IPS-18a (cell line): ENCODE data around the gene BHLHE40.
"Not testable (repeated sequence)": the region's sequence is repeated elsewhere in the genome, so short reads cannot be mapped to it uniquely, and the experiment has no call there.

Source experiments
- H3K27ac ChIP-seq: one replicate; pipeline ENCODE4 v1.5.1; 2013; ENCODE audit warnings: low read length
- H3K27me3 ChIP-seq: one replicate; pipeline ENCODE4 v1.6.1; 2013; ENCODE audit warnings: mild to moderate bottlenecking, low read length; ENCODE audit not compliant: control insufficient read depth, insufficient read depth
- H3K36me3 ChIP-seq: one replicate; pipeline ENCODE4 v1.6.1; 2013; ENCODE audit warnings: low read depth, low read length; ENCODE audit not compliant: control insufficient read depth
- H3K4me1 ChIP-seq: one replicate; pipeline ENCODE4 v1.6.1; 2013; ENCODE audit warnings: low read depth, low read length; ENCODE audit not compliant: control insufficient read depth
- H3K4me3 ChIP-seq: one replicate; pipeline ENCODE4 v1.5.1; 2013; ENCODE audit warnings: low read length
- H3K9ac ChIP-seq: one replicate; pipeline ENCODE4 v1.6.1; 2013; ENCODE audit warnings: mild to moderate bottlenecking, low read length, moderate library complexity
- H3K9me3 ChIP-seq: one replicate; pipeline ENCODE4 v1.6.1; 2013; ENCODE audit warnings: low read depth, low read length; ENCODE audit not compliant: control insufficient read depth

Gene BHLHE40

DNA sequence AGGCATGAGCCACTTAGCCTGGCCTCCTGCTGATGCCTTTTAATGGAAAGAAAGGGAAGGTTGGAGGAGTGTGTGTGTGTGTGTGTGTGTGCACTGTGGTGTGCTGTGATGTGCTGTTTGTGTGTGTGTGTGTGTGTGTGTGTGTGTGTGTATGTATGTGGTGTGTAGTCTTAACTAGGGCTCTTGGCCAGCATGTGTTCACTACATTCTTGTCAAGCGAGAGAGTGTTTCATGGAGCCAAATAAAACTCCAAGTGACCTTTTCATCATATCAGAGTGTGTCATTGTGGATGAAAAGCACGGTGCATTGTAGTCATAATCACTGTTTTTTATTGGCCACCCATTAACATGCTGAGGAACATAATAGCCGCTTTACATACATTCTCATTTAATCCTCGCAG lies 30.8 kb upstream of the BHLHE40 start:
- Histone ChIP-seq H3K36me3 (no peaks in the 10 kb centered on the region), H3K9me3 (no peaks in the 10 kb centered on the region), H3K4me1 (no peaks in the 10 kb centered on the region), H3K27ac (no peak overlapping the region), H3K27me3 (no peaks in the 10 kb centered on the region), H3K9ac (no peak overlapping the region), H3K4me3 (no peak overlapping the region)

DNA sequence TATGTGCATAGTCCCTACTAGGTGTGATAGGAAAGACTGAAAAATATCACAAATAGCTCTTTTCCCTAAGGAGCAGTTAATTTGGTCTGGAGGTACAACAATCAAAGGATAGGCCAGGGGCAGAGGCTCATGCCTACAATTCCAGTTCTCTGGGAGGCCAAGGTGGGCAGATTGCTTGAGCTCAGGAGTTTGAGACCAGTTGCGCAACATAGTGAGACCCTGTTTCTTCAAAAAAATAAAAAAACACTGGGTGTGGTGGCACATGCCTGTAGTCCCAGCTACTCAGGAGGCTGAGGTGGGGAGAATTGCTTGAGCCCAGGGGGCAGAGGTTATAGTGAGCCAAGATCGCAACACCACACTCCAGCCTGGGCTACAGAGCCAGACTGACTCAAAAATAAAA lies 30.2 kb upstream of the BHLHE40 start:
- Histone ChIP-seq H3K27ac (no peak overlapping the region), H3K4me3 (no peak overlapping the region), H3K36me3 (no peaks in the 10 kb centered on the region), H3K4me1 (no peaks in the 10 kb centered on the region), H3K27me3 (no peaks in the 10 kb centered on the region), H3K9me3 (no peaks in the 10 kb centered on the region), H3K9ac (no peak overlapping the region)

DNA sequence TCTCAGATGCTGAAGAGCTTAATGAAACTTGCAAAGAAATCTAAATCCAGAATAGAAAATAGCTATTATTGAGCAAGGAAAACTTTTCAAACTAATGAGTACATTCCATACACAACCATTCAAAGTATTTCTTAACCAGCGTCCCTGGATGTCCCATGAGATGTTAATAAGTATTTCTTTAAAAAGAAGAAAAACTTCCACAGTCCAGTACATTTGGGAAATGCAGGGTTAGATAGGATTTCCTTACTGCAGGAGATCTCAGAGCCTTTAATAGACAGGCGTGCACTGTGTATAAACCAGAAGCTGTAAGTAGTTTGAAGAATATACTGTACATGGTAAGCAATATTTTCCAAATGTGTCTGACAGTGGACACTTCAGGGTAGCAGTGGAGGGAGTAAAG lies 29.6 kb upstream of the BHLHE40 start:
- H3K36me3 ChIP-seq, result no peaks in the 10 kb centered on the region
- no peaks in the 10 kb centered on the region for H3K27me3 ChIP-seq
- H3K9me3 ChIP-seq, result no peaks in the 10 kb centered on the region
- H3K4me3 ChIP-seq, result no peak overlapping the region
- no peaks in the 10 kb centered on the region for H3K4me1 ChIP-seq
- H3K9ac ChIP-seq, result no peak overlapping the region
- no peak overlapping the region for H3K27ac ChIP-seq

DNA sequence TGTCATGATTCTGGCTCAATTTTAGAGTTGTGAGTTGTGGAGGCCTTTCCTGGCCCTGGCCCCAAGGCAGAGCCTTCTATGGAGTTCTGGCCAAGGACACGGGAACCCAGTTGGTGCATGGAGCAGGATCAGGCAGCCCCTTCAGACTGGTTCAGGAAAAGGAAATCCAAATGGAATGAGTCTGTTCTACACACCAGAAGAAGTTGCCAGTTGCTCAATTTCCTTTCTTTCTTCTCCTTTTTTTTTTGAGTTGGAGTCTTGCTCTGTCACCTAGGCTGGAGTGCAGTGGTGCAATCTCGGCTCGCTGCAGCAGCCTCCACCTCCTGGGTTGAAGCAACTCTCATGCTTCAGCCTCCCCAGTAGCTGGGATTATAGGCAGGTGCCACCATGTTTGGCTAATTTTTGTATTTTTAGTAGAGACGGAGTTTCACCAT lies 28.9 kb upstream of the BHLHE40 start:
- Histone ChIP-seq H3K27me3 (no peaks in the 10 kb centered on the region), H3K27ac (no peak overlapping the region), H3K9ac (no peak overlapping the region), H3K4me3 (no peak overlapping the region), H3K4me1 (no peaks in the 10 kb centered on the region), H3K36me3 (no peaks in the 10 kb centered on the region), H3K9me3 (no peaks in the 10 kb centered on the region)

DNA sequence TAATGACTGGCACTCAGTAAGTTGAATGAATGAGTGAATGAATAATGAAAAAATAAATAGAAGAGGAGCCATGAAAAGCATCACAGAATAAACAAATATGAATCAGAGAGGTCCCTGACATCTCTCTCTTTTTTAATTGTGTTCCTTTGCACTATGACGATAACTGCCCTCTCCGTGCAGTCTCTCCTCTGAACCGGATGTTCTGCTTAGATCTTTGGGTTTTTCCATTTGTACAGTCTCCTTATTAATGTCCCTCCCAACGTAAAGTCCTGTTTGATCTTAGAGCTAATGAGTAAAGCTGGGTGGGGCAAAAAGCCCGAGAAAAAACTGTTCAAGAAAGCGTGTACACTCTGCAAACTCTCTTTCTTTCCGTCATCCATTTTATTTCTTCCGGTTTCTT lies 28.3 kb upstream of the BHLHE40 start:
- no peak overlapping the region for H3K27ac ChIP-seq
- H3K27me3 ChIP-seq, result no peaks in the 10 kb centered on the region
- H3K4me3 ChIP-seq, result no peak overlapping the region
- no peaks in the 10 kb centered on the region for H3K4me1 ChIP-seq
- H3K9me3 ChIP-seq, result no peaks in the 10 kb centered on the region
- H3K9ac ChIP-seq, result no peak overlapping the region
- no peaks in the 10 kb centered on the region for H3K36me3 ChIP-seq

DNA sequence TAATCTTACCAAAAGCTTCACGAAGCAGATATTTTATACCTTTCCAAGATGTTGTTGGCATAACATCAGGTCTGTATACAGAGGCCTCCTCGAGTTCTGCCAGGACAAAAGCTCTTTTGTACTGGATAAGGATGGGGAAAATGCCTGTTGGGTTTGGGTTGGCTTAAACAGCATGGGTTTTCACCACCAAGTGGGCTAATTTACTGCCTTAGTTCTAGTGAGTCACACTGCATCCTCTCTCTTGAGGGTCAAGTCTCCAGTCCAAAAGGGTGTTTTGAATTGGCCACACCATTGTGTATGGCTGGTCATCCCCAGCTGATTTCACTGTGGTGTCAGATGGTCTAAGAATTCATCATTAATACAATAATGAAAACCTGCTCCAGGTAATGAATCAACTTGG lies 26.1 kb upstream of the BHLHE40 start:
- no peaks in the 10 kb centered on the region for H3K27me3 ChIP-seq
- no peak overlapping the region for H3K4me3 ChIP-seq
- H3K27ac ChIP-seq, result no peak overlapping the region
- H3K9ac ChIP-seq, result no peak overlapping the region
- no peaks in the 10 kb centered on the region for H3K36me3 ChIP-seq
- no peaks in the 10 kb centered on the region for H3K4me1 ChIP-seq
- no peaks in the 10 kb centered on the region for H3K9me3 ChIP-seq

DNA sequence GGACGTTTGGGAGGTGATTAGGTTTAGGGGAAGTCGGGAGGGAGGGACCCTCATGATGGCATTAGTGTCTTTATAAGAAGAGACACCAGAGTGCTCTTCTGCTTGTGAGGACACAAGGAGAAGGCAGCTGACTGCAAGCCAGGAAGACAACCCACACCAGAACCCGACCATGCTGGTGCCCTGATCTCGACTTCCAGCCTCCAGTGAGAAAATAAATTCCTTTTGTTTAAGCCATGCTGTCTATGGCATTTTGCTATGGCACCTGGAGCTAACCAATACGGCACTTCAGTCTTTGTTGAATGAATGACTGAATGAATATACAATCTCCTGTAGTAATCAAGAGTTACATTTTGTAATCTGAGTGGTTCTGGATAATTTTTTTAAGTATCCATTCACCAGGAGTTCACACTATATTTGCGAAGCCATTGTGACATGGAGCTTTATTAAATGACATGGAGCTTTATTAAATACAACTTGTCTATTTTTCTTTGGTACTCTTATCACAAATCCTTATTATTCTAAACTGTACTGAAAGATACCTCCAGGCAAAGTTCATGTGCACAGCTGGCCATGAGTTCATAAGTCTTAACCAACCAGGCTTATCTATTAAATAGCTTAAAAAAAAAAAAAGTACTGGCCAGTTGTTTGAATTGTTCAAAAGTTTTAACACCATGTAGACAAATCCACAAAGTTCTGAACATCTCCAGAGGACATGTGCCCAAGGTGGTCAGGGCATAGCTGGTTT lies 24.8 kb upstream of the BHLHE40 start:
- no peaks in the 10 kb centered on the region for H3K4me1 ChIP-seq
- no peaks in the 10 kb centered on the region for H3K27me3 ChIP-seq
- H3K27ac ChIP-seq, result no peak overlapping the region
- no peaks in the 10 kb centered on the region for H3K9me3 ChIP-seq
- no peak overlapping the region for H3K9ac ChIP-seq
- no peaks in the 10 kb centered on the region for H3K36me3 ChIP-seq
- no peak overlapping the region for H3K4me3 ChIP-seq

DNA sequence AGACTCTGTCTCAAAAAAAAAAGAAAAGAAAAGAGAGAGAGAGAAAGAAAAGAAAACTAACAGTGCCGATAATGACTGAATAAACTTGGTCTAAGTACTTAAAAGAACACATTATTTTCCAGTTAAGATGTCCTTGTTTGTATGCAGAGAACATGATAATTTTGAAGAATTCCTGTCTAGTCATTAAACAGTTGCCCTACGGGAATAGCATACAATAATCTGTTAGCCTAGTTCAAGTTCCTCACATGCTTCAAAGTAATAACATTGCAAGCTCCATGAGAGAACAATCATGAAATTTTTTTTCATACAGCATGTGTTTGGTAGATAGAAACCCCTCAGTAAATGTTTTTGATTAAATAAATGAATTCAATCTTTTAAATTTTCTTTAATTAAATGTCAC lies 23.1 kb upstream of the BHLHE40 start:
- Histone ChIP-seq H3K4me1 (no peaks in the 10 kb centered on the region), H3K36me3 (no peaks in the 10 kb centered on the region), H3K4me3 (no peak overlapping the region), H3K9me3 (no peaks in the 10 kb centered on the region), H3K27ac (no peak overlapping the region), H3K27me3 (no peaks in the 10 kb centered on the region), H3K9ac (no peak overlapping the region)

DNA sequence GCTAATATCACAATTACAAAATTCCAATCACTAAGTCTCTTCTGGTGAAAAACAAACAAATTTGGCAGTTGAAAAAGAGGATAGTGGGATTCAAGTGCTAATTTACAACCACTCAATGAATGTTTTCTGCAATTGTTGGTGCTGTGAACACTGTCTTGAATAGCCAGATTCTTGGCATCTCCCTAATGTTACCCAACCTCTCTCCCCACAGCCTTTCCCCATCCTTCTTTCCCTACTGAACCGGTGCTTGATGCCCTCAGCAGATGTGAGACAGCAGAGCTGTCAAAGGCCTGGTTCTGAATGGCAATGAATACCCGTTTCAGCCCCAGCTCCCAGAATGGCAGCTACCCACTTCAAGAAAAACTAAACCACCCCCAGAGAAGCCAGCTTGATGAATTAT lies 22.5 kb upstream of the BHLHE40 start:
- Histone ChIP-seq H3K9ac (no peak overlapping the region), H3K27me3 (no peaks in the 10 kb centered on the region), H3K4me1 (no peaks in the 10 kb centered on the region), H3K9me3 (no peaks in the 10 kb centered on the region), H3K4me3 (no peak overlapping the region), H3K36me3 (no peaks in the 10 kb centered on the region), H3K27ac (no peak overlapping the region)

DNA sequence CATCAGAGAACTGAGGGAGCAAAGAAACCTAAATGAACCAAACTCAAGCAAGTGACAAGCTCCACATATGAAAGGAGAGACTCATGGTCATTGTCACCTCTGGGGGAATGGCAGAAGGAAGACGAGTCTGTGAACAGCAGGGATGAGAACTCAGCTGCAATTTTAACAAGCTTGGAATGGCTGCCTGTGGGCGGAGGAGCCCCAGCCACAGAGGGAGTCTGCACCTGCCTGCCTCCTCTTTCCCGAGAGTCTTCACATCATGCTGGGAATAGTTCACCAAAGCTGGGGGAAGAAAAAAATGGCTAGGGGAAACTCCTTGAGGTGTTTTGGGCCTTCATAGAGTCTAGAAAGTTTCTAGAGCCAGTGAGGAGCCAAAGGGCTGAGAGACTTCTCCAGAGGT lies 21.3 kb upstream of the BHLHE40 start:
- Histone ChIP-seq H3K9ac (no peak overlapping the region), H3K4me3 (no peak overlapping the region), H3K27ac (no peak overlapping the region), H3K27me3 (no peaks in the 10 kb centered on the region), H3K36me3 (no peaks in the 10 kb centered on the region), H3K4me1 (no peaks in the 10 kb centered on the region), H3K9me3 (no peaks in the 10 kb centered on the region)

DNA sequence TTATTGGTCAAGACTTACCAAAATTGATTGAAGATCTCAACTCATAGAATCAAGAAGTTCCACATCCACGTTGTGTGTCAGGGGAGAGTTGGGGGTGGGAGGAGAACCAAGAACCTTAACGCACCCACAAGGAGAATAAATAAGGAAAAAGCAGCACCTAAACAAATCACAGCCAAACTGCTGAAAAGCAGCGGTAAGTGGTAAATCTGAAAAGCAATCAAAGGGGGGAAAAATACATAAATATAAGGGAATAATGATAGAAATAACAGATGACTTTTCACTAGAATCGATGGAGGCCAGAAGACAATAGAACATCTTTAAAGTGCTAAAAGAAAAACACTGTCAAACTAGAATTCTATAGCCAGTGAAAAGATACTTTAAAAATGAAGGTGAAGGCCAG lies 20.1 kb upstream of the BHLHE40 start:
- no peaks in the 10 kb centered on the region for H3K9me3 ChIP-seq
- no peaks in the 10 kb centered on the region for H3K4me1 ChIP-seq
- H3K9ac ChIP-seq, result no peak overlapping the region
- H3K27ac ChIP-seq, result no peak overlapping the region
- H3K27me3 ChIP-seq, result no peaks in the 10 kb centered on the region
- no peak overlapping the region for H3K4me3 ChIP-seq
- H3K36me3 ChIP-seq, result no peaks in the 10 kb centered on the region

DNA sequence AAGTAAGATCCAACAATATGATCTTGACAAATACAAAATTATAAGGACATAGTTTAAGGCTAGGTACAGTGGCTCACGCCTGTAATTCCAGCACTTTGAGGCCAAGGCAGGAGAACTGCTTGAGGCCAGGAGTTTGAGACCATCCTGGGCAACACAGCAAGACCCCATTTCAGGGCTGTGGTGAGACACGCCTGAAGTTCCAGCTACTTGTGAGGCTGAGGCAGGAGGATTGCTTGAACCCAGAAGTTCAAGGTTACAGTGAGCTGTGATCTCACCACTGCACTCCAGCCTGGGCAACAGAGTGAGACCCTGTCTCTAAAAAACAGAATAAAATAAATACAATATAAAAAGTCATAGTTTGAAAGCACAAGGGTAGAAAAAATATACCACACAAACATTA lies 17.4 kb upstream of the BHLHE40 start:
- not testable (repeated sequence) for H3K36me3 ChIP-seq, H3K27ac ChIP-seq, H3K9me3 ChIP-seq, H3K9ac ChIP-seq, H3K4me1 ChIP-seq, H3K4me3 ChIP-seq, H3K27me3 ChIP-seq
